B cell (primary cell): Measurements from ENCODE around the gene CDX1.

Source experiments
- EZH2 ChIP-seq: IDR thresholded peaks from 2 replicates; pipeline ENCODE4 v1.6.1; 2012; ENCODE audit warnings: borderline replicate concordance, low read depth, mild to moderate bottlenecking, moderate library complexity, low read length; ENCODE audit not compliant: insufficient read depth, poor library complexity, severe bottlenecking
- TF ChIP-seq, protein P1 (sequence below): fragments of 200-600 bp; IDR thresholded peaks from one replicate; pipeline ENCODE4 v1.8.0; 2022; ENCODE audit warnings: antibody characterized with exemption, mild to moderate bottlenecking

DNA sequence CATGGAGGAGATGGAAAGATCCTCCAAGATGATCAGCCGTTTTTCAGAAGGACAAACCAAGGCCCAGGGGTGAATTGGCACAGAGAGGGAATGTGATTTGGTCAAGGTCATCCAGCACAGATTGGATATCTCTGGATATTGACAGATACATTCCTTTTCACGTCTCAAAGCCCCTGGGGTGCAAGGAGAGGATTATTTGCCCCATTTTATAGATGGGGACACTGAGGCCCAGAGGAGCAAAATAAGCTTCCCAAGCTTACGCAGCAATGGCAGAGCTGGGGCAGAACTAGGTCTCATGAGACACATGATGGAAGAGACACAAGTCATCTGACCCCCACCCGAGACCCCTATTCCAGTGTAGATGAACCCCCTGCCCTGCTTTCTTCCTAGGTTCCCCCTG is 10.0 kb upstream of the CDX1 start:
- TF ChIP-seq, protein P1, sequence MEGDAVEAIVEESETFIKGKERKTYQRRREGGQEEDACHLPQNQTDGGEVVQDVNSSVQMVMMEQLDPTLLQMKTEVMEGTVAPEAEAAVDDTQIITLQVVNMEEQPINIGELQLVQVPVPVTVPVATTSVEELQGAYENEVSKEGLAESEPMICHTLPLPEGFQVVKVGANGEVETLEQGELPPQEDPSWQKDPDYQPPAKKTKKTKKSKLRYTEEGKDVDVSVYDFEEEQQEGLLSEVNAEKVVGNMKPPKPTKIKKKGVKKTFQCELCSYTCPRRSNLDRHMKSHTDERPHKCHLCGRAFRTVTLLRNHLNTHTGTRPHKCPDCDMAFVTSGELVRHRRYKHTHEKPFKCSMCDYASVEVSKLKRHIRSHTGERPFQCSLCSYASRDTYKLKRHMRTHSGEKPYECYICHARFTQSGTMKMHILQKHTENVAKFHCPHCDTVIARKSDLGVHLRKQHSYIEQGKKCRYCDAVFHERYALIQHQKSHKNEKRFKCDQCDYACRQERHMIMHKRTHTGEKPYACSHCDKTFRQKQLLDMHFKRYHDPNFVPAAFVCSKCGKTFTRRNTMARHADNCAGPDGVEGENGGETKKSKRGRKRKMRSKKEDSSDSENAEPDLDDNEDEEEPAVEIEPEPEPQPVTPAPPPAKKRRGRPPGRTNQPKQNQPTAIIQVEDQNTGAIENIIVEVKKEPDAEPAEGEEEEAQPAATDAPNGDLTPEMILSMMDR = no peak
- TF ChIP-seq EZH2 = no peak
